Measurements from ENCODE around the gene PLB1. TPM values are rescaled to one million over a fixed set of nuclear protein-coding genes. Genes with fewer than 3 reads are reported as not detected.
A peak's percentile ranks its signal among the peaks of the same experiment; 100 is the strongest.

PLB1 gene
- total RNA-seq, 2 experiments from 2014 or later: 0.64 to 0.85 TPM

DNA sequence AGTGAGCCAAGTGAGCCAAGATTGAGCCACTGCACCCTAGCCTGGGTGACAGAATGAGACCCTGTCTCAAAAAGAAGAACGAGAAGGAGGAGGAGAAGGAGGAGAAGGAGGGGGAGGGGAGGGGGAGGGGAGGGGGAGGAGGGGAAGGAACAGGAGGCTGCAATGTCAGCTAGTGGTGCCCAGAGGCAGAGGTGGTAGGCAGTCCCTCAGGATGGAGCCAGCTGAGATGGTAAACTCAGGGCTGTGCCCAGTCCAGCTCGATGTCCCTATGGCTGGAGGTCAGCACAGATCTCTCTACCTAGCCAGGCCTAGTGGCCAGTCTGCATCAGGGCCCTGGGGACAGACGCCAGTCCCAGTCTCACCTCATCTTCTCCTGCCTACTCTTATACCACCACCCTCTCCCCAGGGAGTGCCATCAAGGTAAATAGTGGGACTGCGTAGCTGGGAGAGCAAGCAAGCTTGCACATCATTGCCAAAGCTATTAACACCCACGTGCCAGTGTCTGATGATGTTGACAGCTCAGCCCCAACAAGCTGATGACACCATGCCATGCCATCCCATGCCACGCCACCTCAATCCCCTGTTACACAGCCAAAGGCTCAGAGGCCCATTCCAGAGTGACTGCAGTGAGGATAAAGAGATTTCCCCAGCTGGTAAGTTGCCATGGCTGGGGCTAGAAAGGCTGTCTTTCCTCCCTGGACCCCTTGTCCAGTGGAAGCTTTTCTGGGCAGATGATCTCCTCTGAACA is 7.6 kb upstream of the PLB1 start:
- CTCF ChIA-PET: no interaction called here

DNA sequence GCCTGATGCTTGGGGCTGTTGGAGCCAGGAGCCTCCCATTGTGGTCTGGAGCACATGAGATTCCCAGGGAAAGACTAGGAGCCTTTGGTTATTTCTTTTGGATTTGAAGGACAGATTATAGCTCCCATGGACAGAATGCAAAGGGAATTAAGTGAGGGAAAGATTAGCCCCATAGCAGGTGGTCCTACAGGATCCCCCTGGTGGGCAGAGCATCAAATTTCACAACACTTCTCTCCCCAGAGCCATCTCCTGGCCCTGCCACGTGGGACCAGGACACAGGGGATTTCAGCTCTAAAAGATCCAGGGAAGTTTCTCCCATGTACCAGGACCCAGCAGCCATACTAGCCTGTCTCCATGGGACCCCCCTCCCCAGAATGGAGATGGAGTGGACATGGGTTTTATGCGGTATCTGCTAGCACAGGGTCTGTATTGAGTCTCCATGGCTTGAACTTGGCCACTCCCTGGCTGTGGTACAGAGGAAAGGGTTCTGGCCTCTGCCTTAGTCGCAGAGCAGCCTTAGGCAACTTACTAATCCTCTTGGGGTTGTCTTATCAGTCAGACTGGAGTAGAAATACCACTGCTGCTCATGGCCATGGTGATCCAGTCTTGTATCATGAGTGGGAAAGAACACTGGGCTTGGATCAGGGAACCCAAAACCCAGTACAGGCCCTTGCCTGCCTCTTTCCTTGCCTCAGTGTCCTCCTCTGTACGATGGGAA is 6.8 kb upstream of the PLB1 start:
- Mint-ChIP-seq H3K9me3 (no peaks in the 10 kb centered on the region), H3K4me3 (no peak overlapping the region), H3K27me3 (no peaks in the 10 kb centered on the region), H3K27ac (no peak overlapping the region), H3K36me3 (no peaks in the 10 kb centered on the region), H3K4me1 (ENCODE audit: low read depth) (peaks cover 9% of the 10 kb centered on the region)
- DNase-seq: no peak
- ChIA-PET CTCF (no interaction called here), POLR2A (no interaction called here)
- intact Hi-C loops (cut with micrococcal nuclease): no loop called here

More for the DNA sequence above, 7.6 kb upstream of the PLB1 start:
- H3K27me3 Mint-ChIP-seq: peaks cover 3% of the 10 kb centered on the region
- H3K4me1 Mint-ChIP-seq (ENCODE audit: low read depth): peaks cover 9% of the 10 kb centered on the region
- no peak overlapping the region for H3K27ac Mint-ChIP-seq
- POLR2A ChIA-PET: no interaction called here
- H3K4me3 Mint-ChIP-seq: no peak overlapping the region
- H3K36me3 Mint-ChIP-seq: no peaks in the 10 kb centered on the region
- no peaks in the 10 kb centered on the region for H3K9me3 Mint-ChIP-seq
- DNase-seq: no peak
- intact Hi-C loops (cut with micrococcal nuclease): no loop called here

DNA sequence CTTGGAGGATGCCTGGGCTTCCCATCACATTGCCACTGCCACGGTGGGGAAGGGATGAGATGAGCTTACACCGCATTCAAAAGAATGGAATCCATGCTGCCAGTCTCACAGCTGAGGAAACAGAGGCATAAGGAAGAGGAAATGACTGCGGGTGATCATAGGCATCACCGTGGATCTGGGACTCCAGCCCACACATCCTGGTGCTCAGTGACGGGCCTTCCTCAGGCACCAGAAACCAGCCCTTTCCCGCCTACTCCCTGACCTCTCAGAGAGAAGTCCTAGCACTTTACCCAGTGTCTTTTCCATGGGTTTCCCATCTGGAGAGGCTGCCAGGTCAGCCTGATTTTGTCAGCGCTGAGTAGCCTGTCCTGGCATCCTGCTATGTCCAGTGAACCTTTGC is 5.3 kb upstream of the PLB1 start:
- H3K9me3 Mint-ChIP-seq: no peaks in the 10 kb centered on the region
- no peaks in the 10 kb centered on the region for H3K36me3 Mint-ChIP-seq
- POLR2A ChIA-PET: no interaction called here
- intact Hi-C loops (cut with micrococcal nuclease): no loop called here
- CTCF ChIA-PET: interaction anchor here (1.4 kb wide), 1 partner anchor 25 kb away, joined by 5 read pairs; no protein-coding TSS in a partner anchor
- peaks cover 9% of the 10 kb centered on the region for H3K4me1 Mint-ChIP-seq (ENCODE audit: low read depth)
- H3K27me3 Mint-ChIP-seq: no peaks in the 10 kb centered on the region
- H3K4me3 Mint-ChIP-seq: no peak overlapping the region
- no peak for DNase-seq
- no peak overlapping the region for H3K27ac Mint-ChIP-seq

DNA sequence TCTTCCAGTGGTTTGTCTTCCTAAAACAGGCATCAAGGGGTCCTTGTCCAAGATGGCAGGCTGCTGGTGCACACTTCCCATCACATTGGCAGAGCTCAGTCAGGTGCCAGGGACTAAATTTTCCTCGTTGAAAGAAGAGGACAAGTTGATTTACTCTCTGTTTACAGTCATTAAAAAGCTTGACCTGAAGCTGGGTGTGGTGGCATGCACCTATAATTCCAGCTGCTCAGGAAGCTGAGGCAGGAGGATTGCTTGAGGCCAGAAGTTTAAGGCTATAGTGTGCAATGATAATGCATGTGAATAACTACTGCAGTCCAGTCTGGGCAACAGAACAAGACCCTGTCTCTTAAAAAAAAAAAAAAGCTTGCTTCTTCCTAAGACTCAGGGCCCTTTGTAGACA is 3.6 kb upstream of the PLB1 start:
- H3K4me3 Mint-ChIP-seq: no peak overlapping the region
- no peaks in the 10 kb centered on the region for H3K36me3 Mint-ChIP-seq
- no peaks in the 10 kb centered on the region for H3K4me1 Mint-ChIP-seq (ENCODE audit: low read depth)
- CTCF ChIA-PET: interaction anchor here (0.7 to 1.7 kb wide), 4 partner anchors 13 to 789 kb away, joined by 3 to 4 read pairs (median 3); no protein-coding TSS in a partner anchor
- no peaks in the 10 kb centered on the region for H3K27me3 Mint-ChIP-seq
- no peaks in the 10 kb centered on the region for H3K9me3 Mint-ChIP-seq
- no peak for DNase-seq
- no peak overlapping the region for H3K27ac Mint-ChIP-seq
- intact Hi-C loops (cut with micrococcal nuclease): no loop called here
- POLR2A ChIA-PET: interaction anchor here (0.6 kb wide), 1 partner anchor 860 kb away, joined by 4 read pairs; no protein-coding TSS in a partner anchor

DNA sequence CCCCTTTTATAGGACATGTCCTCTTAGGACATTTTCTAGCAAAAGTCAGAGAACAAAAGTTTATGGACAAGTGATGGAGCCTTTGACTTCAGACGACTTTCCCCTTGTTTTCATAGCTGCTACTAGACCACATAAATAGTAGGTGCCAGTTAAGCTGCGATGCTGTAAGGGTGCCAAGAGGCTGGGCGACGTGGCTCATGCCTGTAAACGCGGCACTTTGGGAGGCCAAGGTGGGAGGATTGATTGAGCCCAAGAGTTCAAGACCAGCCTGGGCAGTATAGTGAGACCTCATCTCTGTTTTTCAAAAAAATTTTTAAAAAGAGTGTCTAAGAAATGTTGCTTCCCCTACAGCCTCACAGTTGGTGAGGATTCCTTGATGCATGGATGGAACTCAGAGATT is 2.2 kb upstream of the PLB1 start:
- POLR2A ChIA-PET: no interaction called here

DNA sequence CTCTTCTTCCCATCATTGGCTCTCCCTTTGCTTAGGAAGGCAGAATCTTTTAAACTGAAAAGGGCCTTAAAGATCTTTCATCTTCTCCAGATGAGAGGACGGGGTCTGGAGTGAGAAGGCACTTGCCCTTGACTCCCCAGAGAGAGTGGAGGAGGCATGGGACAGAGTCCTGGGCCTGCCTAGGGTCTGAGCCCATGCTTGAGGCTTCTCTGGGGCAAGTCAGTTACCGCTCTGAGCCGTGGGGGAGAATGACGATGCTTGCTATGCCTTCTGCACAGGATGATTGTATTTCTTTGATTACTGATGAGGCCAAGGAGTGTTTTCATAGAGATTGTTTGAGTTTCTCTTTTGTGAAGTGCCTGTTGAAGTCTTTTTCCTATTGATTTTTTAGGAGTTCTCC is 921 bp downstream of the PLB1 start:
- no peak for DNase-seq
- no peaks in the 10 kb centered on the region for H3K9me3 Mint-ChIP-seq
- no peak overlapping the region for H3K27ac Mint-ChIP-seq
- no peak overlapping the region for H3K4me3 Mint-ChIP-seq
- peaks cover 2% of the 10 kb centered on the region for H3K27me3 Mint-ChIP-seq
- no peaks in the 10 kb centered on the region for H3K4me1 Mint-ChIP-seq (ENCODE audit: low read depth)
- H3K36me3 Mint-ChIP-seq: no peaks in the 10 kb centered on the region
- POLR2A ChIA-PET: no interaction called here
- intact Hi-C loops (cut with micrococcal nuclease): no loop called here
- CTCF ChIA-PET: no interaction called here

More for the DNA sequence above, 2.2 kb upstream of the PLB1 start:
- Mint-ChIP-seq H3K4me3 (no peak overlapping the region), H3K9me3 (no peaks in the 10 kb centered on the region), H3K4me1 (ENCODE audit: low read depth) (no peaks in the 10 kb centered on the region), H3K27ac (no peak overlapping the region), H3K36me3 (no peaks in the 10 kb centered on the region), H3K27me3 (no peaks in the 10 kb centered on the region)
- intact Hi-C loops (cut with micrococcal nuclease): no loop called here
- no peak for DNase-seq
- CTCF ChIA-PET: no interaction called here

DNA sequence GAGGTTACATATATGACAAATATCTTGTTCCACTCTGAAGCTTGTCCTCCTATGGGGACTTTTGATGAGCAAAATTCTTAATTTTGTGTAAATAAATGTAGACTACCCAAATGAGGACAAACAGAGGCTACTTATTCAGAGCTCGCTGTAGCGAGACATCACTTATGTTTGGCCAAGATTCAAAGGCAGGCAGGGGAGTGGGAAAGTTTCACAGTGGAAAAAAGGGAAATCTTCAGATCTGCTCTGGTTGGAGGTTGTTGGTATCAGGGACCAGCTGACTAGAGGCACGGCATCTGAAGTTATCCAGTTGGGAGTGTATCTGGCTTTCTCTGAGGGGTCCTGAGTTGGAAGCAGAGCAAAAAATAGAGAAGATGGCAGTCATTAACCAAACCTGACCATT is 1.3 kb downstream of the PLB1 start:
- CTCF ChIA-PET: no interaction called here
- Mint-ChIP-seq H3K9me3 (no peaks in the 10 kb centered on the region), H3K4me3 (no peak overlapping the region), H3K27ac (no peak overlapping the region), H3K27me3 (peaks cover 2% of the 10 kb centered on the region), H3K4me1 (ENCODE audit: low read depth) (no peaks in the 10 kb centered on the region), H3K36me3 (no peaks in the 10 kb centered on the region)
- intact Hi-C loops (cut with micrococcal nuclease): no loop called here
- no peak for DNase-seq
- POLR2A ChIA-PET: interaction anchor here (0.6 kb wide), 1 partner anchor 290 kb away, joined by 3 read pairs; no protein-coding TSS in a partner anchor

DNA sequence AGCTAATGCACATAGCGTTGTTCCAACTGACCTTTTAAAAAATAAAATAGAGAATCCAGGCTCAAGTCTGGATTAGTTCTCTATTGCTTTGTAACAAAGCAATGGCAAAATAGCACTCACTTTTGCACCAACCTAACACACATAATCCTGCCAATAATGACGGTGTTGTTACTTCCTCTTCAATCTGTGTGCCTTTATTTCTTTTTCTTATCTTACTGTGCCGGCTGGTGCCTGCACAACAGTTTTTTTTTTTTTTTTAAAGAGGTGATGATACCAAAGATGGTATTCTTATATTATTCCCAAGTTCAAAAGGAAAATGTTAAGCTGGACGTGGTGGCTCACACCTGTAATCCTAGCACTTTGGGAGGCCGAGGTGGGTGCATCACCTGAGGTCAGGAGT is 3.4 kb downstream of the PLB1 start:
- H3K9me3 Mint-ChIP-seq: no peaks in the 10 kb centered on the region
- POLR2A ChIA-PET: no interaction called here
- intact Hi-C loops (cut with micrococcal nuclease): no loop called here
- no peak for DNase-seq
- H3K4me3 Mint-ChIP-seq: no peak overlapping the region
- H3K27ac Mint-ChIP-seq: no peak overlapping the region
- no peaks in the 10 kb centered on the region for H3K4me1 Mint-ChIP-seq (ENCODE audit: low read depth)
- CTCF ChIA-PET: no interaction called here
- peaks cover 2% of the 10 kb centered on the region for H3K27me3 Mint-ChIP-seq
- H3K36me3 Mint-ChIP-seq: no peaks in the 10 kb centered on the region

DNA sequence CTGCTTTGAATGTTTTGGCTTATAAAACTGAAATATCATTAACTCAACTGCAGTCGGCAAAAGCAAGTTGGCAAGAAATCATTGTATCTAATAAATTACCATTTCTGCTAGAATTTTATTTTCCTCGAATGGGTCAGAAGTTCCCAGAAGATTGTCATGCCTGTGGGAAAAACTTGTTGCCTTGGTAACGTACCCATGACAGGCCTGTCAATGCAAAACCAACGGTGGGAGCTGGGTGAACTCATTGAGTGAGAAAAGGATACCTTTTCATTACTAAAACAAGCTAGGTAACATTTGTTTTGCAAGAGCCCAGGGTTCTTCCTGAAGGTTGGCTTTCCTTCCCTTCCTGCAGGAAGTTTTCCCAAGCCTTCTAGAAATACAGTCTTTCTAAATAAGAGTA is 9.5 kb downstream of the PLB1 start:
- intact Hi-C loops (cut with micrococcal nuclease): no loop called here
- Mint-ChIP-seq H3K27me3 (peaks cover 3% of the 10 kb centered on the region), H3K36me3 (no peaks in the 10 kb centered on the region), H3K9me3 (no peaks in the 10 kb centered on the region), H3K4me3 (no peak overlapping the region), H3K27ac (no peak overlapping the region), H3K4me1 (ENCODE audit: low read depth) (peaks cover 16% of the 10 kb centered on the region)
- ChIA-PET POLR2A (no interaction called here), CTCF (interaction anchor here (0.7 kb wide), 1 partner anchor 13 kb away, joined by 3 read pairs; no protein-coding TSS in a partner anchor)
- no peak for DNase-seq

DNA sequence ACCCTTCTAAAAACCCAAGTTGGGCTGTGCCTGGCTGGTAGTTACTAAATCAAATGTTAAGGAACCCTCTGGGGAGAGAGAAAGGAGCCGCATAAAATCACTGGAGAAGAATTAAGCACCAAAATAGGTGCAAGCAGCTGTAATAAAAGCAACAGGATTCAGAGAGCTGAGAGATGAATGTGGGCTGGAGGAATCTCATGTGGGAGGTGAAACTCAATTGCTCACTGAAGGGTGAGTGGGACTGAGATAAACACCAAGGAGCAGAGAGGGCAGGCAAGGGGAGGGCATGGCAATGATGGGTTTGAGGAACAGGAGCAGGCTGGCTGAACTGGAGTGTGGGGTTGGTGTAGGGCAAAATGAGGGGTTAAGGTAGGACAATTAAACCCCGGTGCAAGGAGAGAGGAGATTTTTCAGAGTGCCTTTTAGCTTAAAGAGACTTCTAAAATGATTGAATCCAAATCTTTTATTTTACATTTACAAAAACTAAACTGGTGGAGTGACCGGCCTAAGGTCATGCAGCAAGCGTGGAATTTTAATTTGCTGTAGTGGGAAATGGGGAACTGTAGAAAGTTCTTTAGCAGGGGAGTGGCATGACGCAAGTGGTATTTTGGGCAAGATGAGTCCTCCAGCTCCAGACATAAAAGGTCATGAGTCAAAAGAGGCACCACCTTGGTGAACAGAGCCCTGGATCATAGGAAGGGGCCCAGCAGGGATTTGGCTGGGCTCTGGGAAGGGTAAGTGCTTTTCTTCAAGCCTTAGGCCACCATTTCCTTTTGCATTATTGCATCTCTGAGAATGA is 10.5 kb downstream of the PLB1 start:
- CTCF ChIA-PET: no interaction called here
- intact Hi-C loops (cut with micrococcal nuclease): no loop called here
- Mint-ChIP-seq H3K4me1 (ENCODE audit: low read depth) (peaks cover 16% of the 10 kb centered on the region), H3K36me3 (no peaks in the 10 kb centered on the region), H3K9me3 (no peaks in the 10 kb centered on the region), H3K27me3 (peaks cover 3% of the 10 kb centered on the region), H3K4me3 (no peak overlapping the region), H3K27ac (no peak overlapping the region)
- DNase-seq: peak; percentile 28
- POLR2A ChIA-PET: no interaction called here

DNA sequence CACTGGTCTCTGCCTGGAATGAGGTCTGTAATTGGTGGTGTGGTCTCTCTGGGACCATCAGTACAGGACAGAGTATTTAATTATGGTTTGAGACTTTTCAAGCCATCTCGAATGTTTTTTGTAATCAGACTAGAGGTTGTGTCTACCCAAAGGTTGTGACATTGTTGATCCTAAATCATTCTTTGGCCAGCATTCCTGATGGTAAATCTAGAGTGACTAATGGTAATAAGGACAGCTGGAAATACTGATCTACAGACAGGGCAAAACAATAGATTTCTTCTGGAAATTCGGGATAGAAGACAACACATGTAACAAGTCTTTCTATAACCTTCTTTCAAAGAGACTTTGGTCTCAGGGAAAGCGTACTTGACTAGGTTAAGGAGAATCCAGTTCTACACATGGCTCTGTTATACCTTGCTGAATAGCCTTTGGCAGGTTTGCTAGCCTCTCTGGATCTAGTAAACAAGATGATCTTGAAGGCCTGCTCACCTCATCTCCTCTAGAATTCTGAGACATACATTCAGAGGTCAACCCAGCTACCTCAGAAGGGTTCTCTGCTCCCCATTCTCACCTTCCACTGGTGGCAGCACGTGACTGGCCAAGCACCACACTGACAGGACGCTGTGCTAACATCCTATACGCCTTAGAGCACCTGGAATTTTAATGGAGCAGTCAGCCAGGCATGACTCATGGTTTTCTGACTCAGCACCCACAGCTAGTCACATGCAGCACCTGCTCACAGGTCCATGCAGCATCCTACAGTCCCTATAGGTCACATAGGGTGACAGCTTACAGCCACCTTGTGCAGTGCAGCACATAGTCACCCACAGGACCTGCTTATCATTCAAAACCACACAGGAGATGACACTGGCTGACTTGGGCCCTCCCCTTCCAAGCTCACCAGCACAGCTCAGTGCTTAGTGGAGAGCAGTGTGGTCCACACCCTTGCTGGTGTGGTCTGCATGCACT is 12.2 kb downstream of the PLB1 start:
- no peak overlapping the region for H3K4me3 Mint-ChIP-seq
- ChIA-PET CTCF (no interaction called here), POLR2A (no interaction called here)
- H3K27me3 Mint-ChIP-seq: peaks cover 9% of the 10 kb centered on the region
- peaks cover 15% of the 10 kb centered on the region for H3K9me3 Mint-ChIP-seq
- H3K36me3 Mint-ChIP-seq: peaks cover 3% of the 10 kb centered on the region
- H3K4me1 Mint-ChIP-seq (ENCODE audit: low read depth): peaks cover 16% of the 10 kb centered on the region
- no peak overlapping the region for H3K27ac Mint-ChIP-seq
- intact Hi-C loops (cut with micrococcal nuclease): loop anchor here (2.0 kb wide), 1 partner anchor 37 kb away; no protein-coding TSS in a partner anchor
- DNase-seq: peak; percentile 59
